ENCODE results near the gene SPTBN4. TPM values are rescaled to one million over a fixed set of nuclear protein-coding genes. Genes with fewer than 3 reads are reported as not detected.
A peak's percentile ranks its signal among the peaks of the same experiment; 100 is the strongest.

SPTBN4 gene
- total and polyA plus RNA-seq, 2 of the 4 experiments (the other 2 are of a cell fraction), result 0.72 to 0.91 TPM

DNA sequence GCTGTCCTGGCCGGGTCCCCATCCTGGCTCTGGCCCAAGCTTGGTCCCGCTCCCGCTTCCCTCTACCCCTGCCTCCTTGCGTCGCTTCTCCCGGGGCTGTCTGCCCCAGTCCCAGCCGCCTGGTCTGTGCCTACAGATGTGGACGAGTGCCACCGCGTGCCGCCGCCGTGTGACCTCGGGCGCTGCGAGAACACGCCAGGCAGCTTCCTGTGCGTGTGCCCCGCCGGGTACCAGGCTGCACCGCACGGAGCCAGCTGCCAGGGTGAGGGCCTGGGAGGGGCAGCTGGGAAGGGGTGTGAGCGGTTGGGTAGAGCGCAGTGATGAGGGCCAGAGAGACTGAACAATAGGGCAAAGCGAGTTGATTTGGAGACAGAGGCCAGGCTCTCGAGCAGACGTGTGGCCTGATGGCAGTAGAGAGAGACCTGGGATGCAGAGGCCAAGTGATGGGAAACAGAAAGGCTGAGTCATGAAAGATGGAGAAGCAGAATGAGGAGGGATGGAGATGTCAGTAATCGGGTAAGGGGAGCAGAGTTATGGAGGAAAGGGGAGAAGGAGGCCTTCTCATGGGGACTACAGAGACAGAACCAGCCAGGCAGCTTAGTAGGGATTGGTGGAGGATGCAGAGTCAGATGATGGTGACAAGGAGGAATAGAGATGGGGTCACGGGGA, 143.7 kb downstream of the SPTBN4 start:
- Histone ChIP-seq H3K14ac (replicated peaks; ENCODE audit: low read depth, low read length) (no peak overlapping the region), H2AK5ac (ENCODE audit: low read depth, low read length) (peak overlapping the region; percentile 37; the same call in 1 of the 2 replicates), H3K79me1 (ENCODE audit: low read depth in 1 of 2, low read length in 2 of 2) (peaks cover 0 to 5% of the 10 kb centered on the region in 2 experiments; a peak in 3 of 4 replicates), H2BK20ac (ENCODE audit: low read depth, low read length) (no peak overlapping the region), H4K91ac (ENCODE audit: insufficient read depth, low read depth, low read length) (no peak overlapping the region; the same call in 1 of the 2 replicates), H3K27me3 (ENCODE audit: control insufficient read depth, insufficient read depth, low read length) (no peaks in the 10 kb centered on the region), H2BK15ac (ENCODE audit: low read depth, low read length) (no peak overlapping the region), H4K20me1 (ENCODE audit: insufficient read depth, low read length) (peaks cover 3% of the 10 kb centered on the region; the same call in 1 of the 2 replicates), H3K23ac (ENCODE audit: low read depth, low read length) (no peak overlapping the region), H3K56ac (ENCODE audit: extremely low read depth, insufficient read depth, low read length) (no peak overlapping the region), H3K27ac (ENCODE audit: insufficient read depth, low read length) (no peak overlapping the region), H2BK5ac (ENCODE audit: low read depth, low read length, poor library complexity, severe bottlenecking) (no peak overlapping the region), H3K4me3 (ENCODE audit: insufficient read depth, low read depth, low read length) (no peak overlapping the region), H3K9ac (ENCODE audit: low read depth, low read length) (no peak overlapping the region), H3K4me2 (ENCODE audit: low read depth, low read length) (no peak overlapping the region), H2AFZ (replicated peaks; ENCODE audit: low read length, poor library complexity) (peak overlapping the region; percentile 52), H3K9me1 (ENCODE audit: insufficient read depth, low read length) (peaks cover 7% of the 10 kb centered on the region), H3K4me1 (ENCODE audit: control insufficient read depth, insufficient read depth, low read length) (peaks cover 6% of the 10 kb centered on the region; the same call in 1 of the 2 replicates), H3K36me3 (ENCODE audit: control insufficient read depth, insufficient read depth, low read length) (peaks cover 27% of the 10 kb centered on the region; the same call in 1 of the 2 replicates), H3K9me3 (ENCODE audit: control insufficient read depth, insufficient read depth, low read length) (no peaks in the 10 kb centered on the region), H3K18ac (ENCODE audit: low read depth, low read length) (no peak overlapping the region), H4K5ac (ENCODE audit: low read depth, low read length) (no peak overlapping the region), H2BK120ac (ENCODE audit: low read depth, low read length) (no peak overlapping the region), H4K8ac (ENCODE audit: low read depth in 2 of 2, low read length in 2 of 2) (no peak overlapping the region), H2AK9ac (replicated peaks; ENCODE audit: low read depth, low read length, poor library complexity) (peak overlapping the region; percentile 68), H3K4ac (ENCODE audit: low read depth, low read length) (peak overlapping the region; percentile 34; the same call in 1 of the 2 replicates)
- no peak for TF ChIP-seq BHLHE40 (IDR thresholded peaks at IDR 0.05; ENCODE audit: low read depth, low read length)
- no peak for TF ChIP-seq RCOR1 (IDR thresholded peaks at IDR 0.05; ENCODE audit: insufficient replicate concordance, low read length)
- TF ChIP-seq RFX5 (IDR thresholded peaks at IDR 0.05; ENCODE audit: low read depth, low read length), result no peak
- no peak for TF ChIP-seq FOS (IDR thresholded peaks at IDR 0.05; ENCODE audit: low read depth, low read length)
- TF ChIP-seq MAFK (IDR thresholded peaks at IDR 0.05; ENCODE audit: low read depth, low read length), result no peak
- TF ChIP-seq, protein P1, sequence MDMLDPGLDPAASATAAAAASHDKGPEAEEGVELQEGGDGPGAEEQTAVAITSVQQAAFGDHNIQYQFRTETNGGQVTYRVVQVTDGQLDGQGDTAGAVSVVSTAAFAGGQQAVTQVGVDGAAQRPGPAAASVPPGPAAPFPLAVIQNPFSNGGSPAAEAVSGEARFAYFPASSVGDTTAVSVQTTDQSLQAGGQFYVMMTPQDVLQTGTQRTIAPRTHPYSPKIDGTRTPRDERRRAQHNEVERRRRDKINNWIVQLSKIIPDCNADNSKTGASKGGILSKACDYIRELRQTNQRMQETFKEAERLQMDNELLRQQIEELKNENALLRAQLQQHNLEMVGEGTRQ (IDR thresholded peaks at IDR 0.05; ENCODE audit: low read depth, low read length), result no peak
- TF ChIP-seq NFE2L2 (IDR thresholded peaks at IDR 0.05; ENCODE audit: low read depth, low read length), result no peak
- dilution Hi-C loops (cut with HindIII; ENCODE audit: low sequenced_read_pairs, unreplicated experiment) (no loop called here), intact Hi-C loops (cut with micrococcal nuclease) (no loop called here), in situ Hi-C loops (cut with MboI; ENCODE audit: low sequenced_read_pairs) (no loop called here)
- DNase-seq (no peak), ATAC-seq (ENCODE audit: low read depth) (no peak)
- WGBS, 2 experiments (ENCODE audit: extremely low coverage in 2 of 2, insufficient read length in 1 of 2), result 71% methylated on average over 15 of the region's 29 CpGs; no CpG with 5 or more reads in 1 of the 2 experiments
- ChIA-PET CTCF (no interaction called here), POLR2A (ENCODE audit: unreplicated experiment) (no interaction called here)
- no TSS peak for BruUV-seq (replicated peaks)
